OCI-LY1 (cell line): ENCODE data around the gene PDK3.

Experiments
- H2AFZ ChIP-seq: fragments of 200-600 bp; sonication (generic), shearing (Covaris generic); 2 replicates; pipeline ENCODE4 v1.6.0; 2014; ENCODE audit warnings: antibody characterized with exemption, mild to moderate bottlenecking, low read length
- H3F3A ChIP-seq: fragments of 200-600 bp; sonication (generic), shearing (Covaris generic); 2 replicates; pipeline ENCODE4 v1.6.0; 2014; ENCODE audit warnings: mild to moderate bottlenecking, antibody characterized with exemption, low read length, moderate library complexity; ENCODE audit not compliant: insufficient read depth
- H3K27ac ChIP-seq: fragments of 200-600 bp; sonication (generic); 2 replicates; pipeline ENCODE4 v1.5.1; 2014; ENCODE audit warnings: low read length, mixed run types, mild to moderate bottlenecking, low read depth; ENCODE audit not compliant: poor library complexity, severe bottlenecking
- H3K27me3 ChIP-seq: fragments of 200-600 bp; sonication (generic); 2 replicates; pipeline ENCODE4 v1.6.0; 2014; ENCODE audit warnings: antibody characterized with exemption, mild to moderate bottlenecking, low read length, moderate library complexity; ENCODE audit not compliant: insufficient read depth
- H3K36me3 ChIP-seq: fragments of 200-600 bp; sonication (generic); 2 replicates; pipeline ENCODE4 v1.6.1; 2014; ENCODE audit warnings: mild to moderate bottlenecking, antibody characterized with exemption, low read length, moderate library complexity, mixed read lengths; ENCODE audit not compliant: insufficient read depth
- H3K4me1 ChIP-seq: fragments of 200-600 bp; sonication (generic); 2 replicates; pipeline ENCODE4 v1.5.1; 2014; ENCODE audit warnings: mild to moderate bottlenecking, low read length, moderate library complexity; ENCODE audit not compliant: insufficient read depth, severe bottlenecking
- H3K4me2 ChIP-seq: fragments of 200-600 bp; sonication (generic), shearing (Covaris generic); 2 replicates; pipeline ENCODE4 v1.6.1; 2014; ENCODE audit warnings: low read length
- H3K4me3 ChIP-seq: fragments of 200-600 bp; sonication (generic); 2 replicates; pipeline ENCODE4 v1.5.1; 2014; ENCODE audit warnings: low read length, low read depth, mild to moderate bottlenecking, mixed read lengths; ENCODE audit not compliant: poor library complexity, severe bottlenecking
- H3K79me2 ChIP-seq: fragments of 200-600 bp; shearing (Covaris generic); 2 replicates; pipeline ENCODE4 v1.6.1; 2016; ENCODE audit warnings: mixed run types, low read length, mixed read lengths; ENCODE audit not compliant: insufficient read depth
- H3K9ac ChIP-seq: fragments of 200-600 bp; sonication (generic), shearing (Covaris generic); 2 replicates; pipeline ENCODE4 v1.6.1; 2014; ENCODE audit warnings: mild to moderate bottlenecking, low read length, mixed read lengths
- H3K9me2 ChIP-seq: fragments of 200-600 bp; sonication (generic), shearing (Covaris generic); 2 replicates; pipeline ENCODE4 v1.6.1; 2014; ENCODE audit warnings: low read depth, mild to moderate bottlenecking, low read length, mixed read lengths
- H3K9me3 ChIP-seq: fragments of 200-600 bp; shearing (Covaris generic); 2 replicates; pipeline ENCODE4 v1.6.1; 2014; ENCODE audit warnings: low read length, mixed read lengths
- H4K20me1 ChIP-seq: fragments of 200-600 bp; sonication (generic), shearing (Covaris generic); 2 replicates; pipeline ENCODE4 v1.6.0; 2016; ENCODE audit warnings: mild to moderate bottlenecking, low read length; ENCODE audit not compliant: insufficient read depth
- EZH2 ChIP-seq: fragments of 200-600 bp; sonication (generic), shearing (Covaris generic); IDR thresholded peaks from 2 replicates; pipeline ENCODE4 v1.8.0; 2017; ENCODE audit warnings: borderline replicate concordance, mixed run types, mild to moderate bottlenecking, antibody characterized with exemption, low read length, moderate library complexity, mixed read lengths
- TF ChIP-seq, protein P1 (sequence below): fragments of 200-600 bp; sonication (generic), shearing (Covaris generic); IDR thresholded peaks from 2 replicates; pipeline ENCODE4 v1.5.1; 2017; ENCODE audit warnings: mild to moderate bottlenecking, antibody characterized with exemption, low read length, moderate library complexity, mixed read lengths

The PDK3 gene

DNA sequence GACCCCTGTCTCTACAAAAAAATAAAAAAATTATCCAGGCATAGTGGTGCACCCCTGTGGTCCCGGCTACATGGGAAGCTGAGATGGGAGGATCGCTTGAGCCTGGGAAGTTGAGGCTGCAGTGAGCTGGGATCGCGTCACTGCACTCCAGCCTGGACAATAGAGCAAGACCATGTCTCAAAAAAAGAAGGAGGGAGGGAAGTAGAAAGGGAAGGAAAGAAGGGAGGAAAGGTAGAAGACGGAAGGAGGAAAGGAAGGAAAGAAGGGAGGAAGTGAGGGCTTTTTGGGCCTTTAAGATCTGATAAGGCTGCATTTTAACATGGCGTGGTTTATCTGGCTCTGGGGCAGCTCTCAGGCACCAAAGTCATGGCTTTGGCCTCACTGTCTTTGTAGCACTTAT, 10.4 kb downstream of the PDK3 start:
- Histone ChIP-seq H3K4me3 (no peak overlapping the region), H3K4me2 (no peak overlapping the region), H3K9me2 (no peaks in the 10 kb centered on the region), H3K27me3 (no peaks in the 10 kb centered on the region), H3K9ac (no peak overlapping the region), H3K27ac (no peak overlapping the region), H3K36me3 (no peaks in the 10 kb centered on the region), H4K20me1 (no peaks in the 10 kb centered on the region), H3K79me2 (peaks cover 29% of the 10 kb centered on the region), H3K9me3 (no peaks in the 10 kb centered on the region), H3K4me1 (peaks cover 50% of the 10 kb centered on the region), H2AFZ (no peak overlapping the region), H3F3A (no peaks in the 10 kb centered on the region)
- no peak for TF ChIP-seq EZH2
- TF ChIP-seq, protein P1, sequence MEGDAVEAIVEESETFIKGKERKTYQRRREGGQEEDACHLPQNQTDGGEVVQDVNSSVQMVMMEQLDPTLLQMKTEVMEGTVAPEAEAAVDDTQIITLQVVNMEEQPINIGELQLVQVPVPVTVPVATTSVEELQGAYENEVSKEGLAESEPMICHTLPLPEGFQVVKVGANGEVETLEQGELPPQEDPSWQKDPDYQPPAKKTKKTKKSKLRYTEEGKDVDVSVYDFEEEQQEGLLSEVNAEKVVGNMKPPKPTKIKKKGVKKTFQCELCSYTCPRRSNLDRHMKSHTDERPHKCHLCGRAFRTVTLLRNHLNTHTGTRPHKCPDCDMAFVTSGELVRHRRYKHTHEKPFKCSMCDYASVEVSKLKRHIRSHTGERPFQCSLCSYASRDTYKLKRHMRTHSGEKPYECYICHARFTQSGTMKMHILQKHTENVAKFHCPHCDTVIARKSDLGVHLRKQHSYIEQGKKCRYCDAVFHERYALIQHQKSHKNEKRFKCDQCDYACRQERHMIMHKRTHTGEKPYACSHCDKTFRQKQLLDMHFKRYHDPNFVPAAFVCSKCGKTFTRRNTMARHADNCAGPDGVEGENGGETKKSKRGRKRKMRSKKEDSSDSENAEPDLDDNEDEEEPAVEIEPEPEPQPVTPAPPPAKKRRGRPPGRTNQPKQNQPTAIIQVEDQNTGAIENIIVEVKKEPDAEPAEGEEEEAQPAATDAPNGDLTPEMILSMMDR, result no peak

DNA sequence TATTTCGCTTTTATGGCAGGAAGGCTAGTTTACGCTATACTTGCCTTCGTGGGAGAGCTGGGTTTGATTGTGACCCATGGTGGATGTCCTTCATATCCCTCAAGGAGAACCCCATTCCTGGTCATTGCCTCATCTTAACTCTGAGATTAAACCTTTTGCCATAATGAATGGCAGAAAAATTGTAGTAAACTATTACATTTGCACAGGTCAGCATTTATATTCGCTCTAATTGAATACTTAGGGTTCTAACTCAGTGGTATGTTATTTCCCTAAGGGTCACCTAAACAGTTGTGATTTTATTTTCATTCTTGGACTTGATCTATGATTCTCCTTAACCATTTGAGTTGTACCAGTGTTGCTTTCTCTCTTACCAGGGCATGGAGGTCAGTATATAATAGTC, 13.4 kb downstream of the PDK3 start:
- H3K4me2 ChIP-seq, result peak overlapping the region; percentile 74; the same call in 1 of the 2 replicates
- H4K20me1 ChIP-seq, result no peaks in the 10 kb centered on the region
- H3K79me2 ChIP-seq, result peaks cover 16% of the 10 kb centered on the region

DNA sequence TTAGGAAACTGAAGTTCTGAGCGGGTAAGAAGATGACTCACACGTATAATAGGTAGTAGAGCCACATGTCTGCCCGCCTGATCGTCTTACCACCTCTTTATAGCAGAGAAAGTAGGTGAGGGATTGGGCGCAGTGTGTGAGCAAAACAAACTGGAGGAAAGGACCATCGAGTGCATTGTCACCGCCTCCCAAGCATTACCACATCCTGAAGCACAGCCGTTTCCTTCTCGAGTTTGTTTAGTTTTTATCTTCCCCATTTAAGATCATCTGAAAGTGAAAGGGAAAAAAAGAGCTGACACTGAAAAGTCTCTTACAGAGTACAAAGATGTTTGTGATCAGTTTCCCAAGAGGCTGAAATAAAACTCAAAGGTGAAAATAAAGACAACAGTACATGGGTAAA, 14.8 kb downstream of the PDK3 start:
- peak overlapping the region; percentile 82 for H3K27ac ChIP-seq
- no peaks in the 10 kb centered on the region for H3K36me3 ChIP-seq
- peak overlapping the region; percentile 48; the same call in 1 of the 2 replicates for H3K9ac ChIP-seq
- no peaks in the 10 kb centered on the region for H3K27me3 ChIP-seq
- no peak for TF ChIP-seq EZH2
- TF ChIP-seq, protein P1, result no peak
- H3K4me3 ChIP-seq, result peak overlapping the region; percentile 49
- no peaks in the 10 kb centered on the region for H3K9me2 ChIP-seq
- H3K79me2 ChIP-seq, result peaks cover 16% of the 10 kb centered on the region
- H3K9me3 ChIP-seq, result no peaks in the 10 kb centered on the region
- no peak overlapping the region; the same call in 1 of the 2 replicates for H2AFZ ChIP-seq
- no peaks in the 10 kb centered on the region for H4K20me1 ChIP-seq
- peak overlapping the region; percentile 74 for H3K4me2 ChIP-seq
- peaks cover 36% of the 10 kb centered on the region for H3K4me1 ChIP-seq
- no peaks in the 10 kb centered on the region for H3F3A ChIP-seq

More for the DNA sequence above, 13.4 kb downstream of the PDK3 start:
- Histone ChIP-seq H3K9me3 (no peaks in the 10 kb centered on the region), H3K4me1 (peaks cover 36% of the 10 kb centered on the region), H3K27ac (peak overlapping the region; percentile 82), H3K9ac (no peak overlapping the region), H3K27me3 (no peaks in the 10 kb centered on the region), H3F3A (no peaks in the 10 kb centered on the region), H3K36me3 (no peaks in the 10 kb centered on the region), H3K4me3 (no peak overlapping the region), H2AFZ (no peak overlapping the region), H3K9me2 (no peaks in the 10 kb centered on the region)
- TF ChIP-seq, protein P1, result no peak
- TF ChIP-seq EZH2, result no peak
